T-cell (primary cell): Measurements from ENCODE around the gene WDR36. TPM values are rescaled to one million over a fixed set of nuclear protein-coding genes. Genes with fewer than 3 reads are reported as not detected.
"Not testable (repeated sequence)": the region's sequence is repeated elsewhere in the genome, so short reads cannot be mapped to it uniquely, and the experiment has no call there.

Source experiments
- ATAC-seq, 4 experiments: fragments of 200-7000 bp in 3 of 4; fragments of 150-1000 bp in 1 of 4; cut with Tn5 transposase; replicated peaks in 1 of 4; 1 replicate in 3 of 4; 2 replicates in 1 of 4; pipeline ENCODE4 v1.10.0; 2021; ENCODE audit warnings: moderate library complexity in 3 of 4, mild to moderate bottlenecking in 2 of 4, moderate number of reproducible peaks in 1 of 4
- CTCF ChIA-PET, 2 donors: fragments of 300-600 bp; sonication (Branson Sonifier 250); formaldehyde crosslinking; loops; one replicate each; lab custom pipeline; 2022; ENCODE audit warnings: antibody characterized with exemption in 2 of 2; lab: Charles Lee
- POLR2A ChIA-PET, 2 donors: fragments of 300-600 bp; sonication (Branson Sonifier 250); formaldehyde crosslinking; loops; one replicate each; lab custom pipeline; 2022; ENCODE audit warnings: antibody characterized with exemption in 2 of 2; lab: Charles Lee
- DNase-seq, 35 experiments: peaks; one replicate each; pipeline versions ENCODE4 v3.0.0 to v3.0.0-alpha.2; 2013 to 2023
- H3K27ac ChIP-seq: one replicate; pipeline ENCODE4 v1.5.1; 2013; ENCODE audit warnings: low read length
- H3K27me3 ChIP-seq, 2 experiments: replicated peaks in 1 of 2; 1 replicate in 1 of 2; 2 replicates in 1 of 2; pipeline versions ENCODE4 v1.6.1 to v1.7.0; 2013; ENCODE audit warnings: low read length in 1 of 2, mixed read lengths in 1 of 2; ENCODE audit not compliant: control insufficient read depth in 2 of 2, insufficient read depth in 2 of 2; ENCODE audit errors: extremely low read depth in 1 of 2
- H3K36me3 ChIP-seq, 2 donors: 1 replicate in 1 of 2; 2 replicates in 1 of 2; pipeline versions ENCODE4 v1.6.1 to v1.7.0; 2013; ENCODE audit warnings: low read length in 1 of 2; ENCODE audit not compliant: control insufficient read depth in 2 of 2, insufficient read depth in 1 of 2; ENCODE audit errors: extremely low read depth in 1 of 2
- H3K4me1 ChIP-seq, 2 experiments: 1 replicate in 1 of 2; 2 replicates in 1 of 2; pipeline versions ENCODE4 v1.6.1 to v1.7.0; 2013; ENCODE audit warnings: low read length in 2 of 2, mixed read lengths in 1 of 2; ENCODE audit not compliant: insufficient read depth in 2 of 2, control insufficient read depth in 1 of 2; ENCODE audit errors: extremely low read depth in 1 of 2
- H3K4me3 ChIP-seq, 2 donors: 1 replicate in 1 of 2; 2 replicates in 1 of 2; pipeline versions ENCODE4 v1.5.1 to v1.7.0; 2013; ENCODE audit warnings: mild to moderate bottlenecking in 2 of 2, low read length in 1 of 2, moderate library complexity in 1 of 2; ENCODE audit not compliant: control insufficient read depth in 1 of 2; ENCODE audit errors: extremely low read depth in 1 of 2
- H3K9me3 ChIP-seq: 2 replicates; pipeline ENCODE4 v1.7.0; 2013
- H3K27ac Mint-ChIP-seq, 2 donors: one replicate each; pipeline ENCODE4 v1.8.0; 2020 to 2021; ENCODE audit warnings: mild to moderate bottlenecking in 2 of 2, mixed read lengths in 2 of 2
- H3K27me3 Mint-ChIP-seq, 2 donors: one replicate each; pipeline ENCODE4 v1.8.0; 2021 to 2022; ENCODE audit warnings: mixed read lengths in 2 of 2
- H3K36me3 Mint-ChIP-seq: one replicate; pipeline ENCODE4 v1.8.0; 2021; ENCODE audit warnings: mixed read lengths
- H3K4me1 Mint-ChIP-seq, 3 donors: one replicate each; pipeline ENCODE4 v1.8.0; 2020 to 2022; ENCODE audit warnings: mixed read lengths in 3 of 3, mild to moderate bottlenecking in 1 of 3
- H3K4me3 Mint-ChIP-seq, 3 donors: one replicate each; pipeline ENCODE4 v1.8.0; 2020 to 2022; ENCODE audit warnings: mild to moderate bottlenecking in 3 of 3, mixed read lengths in 3 of 3, moderate library complexity in 3 of 3
- H3K9me3 Mint-ChIP-seq, 3 donors: one replicate each; pipeline ENCODE4 v1.8.0; 2020 to 2022; ENCODE audit warnings: mixed read lengths in 3 of 3
- WGBS: methylation state at CpG from one replicate; pipeline ENCODE4 v1.1.5; 2013; ENCODE audit warnings: missing lambda C conversion rate; ENCODE audit not compliant: insufficient coverage; 5-methylcytosine and 5-hydroxymethylcytosine counted together
- total RNA-seq, 35 experiments: library from RNA in 6 of 35; stranded (reverse) in 6 of 35; fragments of 120-200 nt in 1 of 35; gene quantifications; one replicate each; pipeline versions ENCODE4 v1.2.1 to v1.2.4 and lab custom pipeline; 2013 to 2026

Gene WDR36
- total RNA-seq, 5 donors from 2014 or later (not counting 1 experiment from before 2014, with no cell fraction given), result 22.8 to 30.1 (median 28.0) TPM

GRCh38 chr5:111134864-111135263 is 42.7 kb downstream of the WDR36 start:
- no peak overlapping the region for H3K4me3 Mint-ChIP-seq
- no peak overlapping the region for H3K27ac ChIP-seq
- peaks cover 2% of the 10 kb centered on the region for H3K36me3 Mint-ChIP-seq
- H3K36me3 ChIP-seq, result no peaks in the 10 kb centered on the region
- ATAC-seq (no peak), DNase-seq (no peak)
- peaks cover 0 to 4% (median 0%) of the 10 kb centered on the region in 3 donors for H3K4me1 Mint-ChIP-seq
- peaks cover 0 to 14% of the 10 kb centered on the region in 2 experiments for H3K27me3 ChIP-seq
- no peaks in the 10 kb centered on the region for H3K9me3 ChIP-seq
- ChIA-PET CTCF (interaction anchor here in 1 of 2 donors (0.7 kb wide), 1 partner anchor 143 kb away, joined by 5 read pairs; no protein-coding TSS in a partner anchor), POLR2A (no interaction called here)
- no peak overlapping the region for H3K27ac Mint-ChIP-seq
- no peaks in the 10 kb centered on the region for H3K4me1 ChIP-seq
- peaks cover 0 to 8% of the 10 kb centered on the region in 2 donors for H3K27me3 Mint-ChIP-seq
- no peaks in the 10 kb centered on the region for H3K9me3 Mint-ChIP-seq
- WGBS, result 40% methylated on average over 1 of the region's 2 CpGs
- no peak overlapping the region for H3K4me3 ChIP-seq

- Histone ChIP-seq H3K36me3 (no peaks in the 10 kb centered on the region), H3K27ac (no peak overlapping the region), H3K4me1 (no peaks in the 10 kb centered on the region), H3K4me3 (no peak overlapping the region), H3K9me3 (no peaks in the 10 kb centered on the region), H3K27me3 (peaks cover 0 to 14% of the 10 kb centered on the region in 2 experiments)
- no peaks in the 10 kb centered on the region for H3K36me3 Mint-ChIP-seq
- POLR2A ChIA-PET, result no interaction called here
- DNase-seq (no peak), ATAC-seq (no peak)
- no peak overlapping the region for H3K4me3 Mint-ChIP-seq
- H3K27ac Mint-ChIP-seq, result no peak overlapping the region
- CTCF ChIA-PET, result no interaction called here
- peaks cover 0 to 4% (median 0%) of the 10 kb centered on the region in 3 donors for H3K4me1 Mint-ChIP-seq
- no CpG with 5 or more reads among the region's 1 CpG for WGBS
- peaks cover 0 to 8% of the 10 kb centered on the region in 2 donors for H3K27me3 Mint-ChIP-seq
- no peaks in the 10 kb centered on the region for H3K9me3 Mint-ChIP-seq
These were observed 43.2 kb downstream of the WDR36 start for GRCh38 chr5:111135363-111135762.

DNA sequence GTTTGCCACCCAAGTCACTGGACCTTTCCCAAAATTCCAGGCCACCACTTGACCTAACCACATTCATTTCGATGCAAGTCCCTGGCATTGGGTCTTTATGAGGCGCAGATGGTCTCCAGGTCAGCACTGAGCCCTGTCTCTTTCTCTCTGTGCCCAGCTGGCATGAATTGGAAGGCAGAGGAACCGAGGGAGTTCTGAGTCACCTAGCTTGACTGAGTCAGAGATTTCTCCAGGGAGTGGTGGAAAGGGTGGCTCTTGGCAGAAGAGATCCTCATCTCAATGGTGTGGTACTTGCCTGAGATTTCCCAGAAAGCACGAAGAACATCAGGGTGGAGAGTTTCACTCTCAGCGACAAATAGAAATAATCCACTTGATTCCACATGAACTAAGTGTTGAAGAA is 43.8 kb downstream of the WDR36 start:
- CTCF ChIA-PET, result interaction anchor here in 1 of 2 donors (0.9 kb wide), 1 partner anchor 396 kb away, joined by 4 read pairs; no protein-coding TSS in a partner anchor
- H3K9me3 Mint-ChIP-seq, result no peaks in the 10 kb centered on the region
- peaks cover 0 to 8% of the 10 kb centered on the region in 2 donors for H3K27me3 Mint-ChIP-seq
- H3K27ac ChIP-seq, result no peak overlapping the region
- H3K4me3 Mint-ChIP-seq, result no peak overlapping the region
- H3K4me1 ChIP-seq, result no peaks in the 10 kb centered on the region
- H3K27ac Mint-ChIP-seq, result no peak overlapping the region
- DNase-seq, result no peak
- H3K36me3 Mint-ChIP-seq, result no peaks in the 10 kb centered on the region
- H3K27me3 ChIP-seq, result peaks cover 0 to 14% of the 10 kb centered on the region in 2 experiments
- peaks cover 0 to 4% (median 0%) of the 10 kb centered on the region in 3 donors for H3K4me1 Mint-ChIP-seq
- no peaks in the 10 kb centered on the region for H3K36me3 ChIP-seq
- WGBS, result 75% methylated on average over 4 of the region's 5 CpGs
- POLR2A ChIA-PET, result no interaction called here
- no peaks in the 10 kb centered on the region for H3K9me3 ChIP-seq
- no peak overlapping the region for H3K4me3 ChIP-seq
- ATAC-seq, result no peak

- ChIA-PET POLR2A (interaction anchor here in 1 of 2 donors (0.7 kb wide), 1 partner anchor 20 kb away, joined by 3 read pairs; no protein-coding TSS in a partner anchor), CTCF (no interaction called here)
- peaks cover 0 to 14% of the 10 kb centered on the region in 2 experiments for H3K27me3 ChIP-seq
- no peaks in the 10 kb centered on the region for H3K4me1 Mint-ChIP-seq
- H3K4me1 ChIP-seq, result no peaks in the 10 kb centered on the region
- no peak for ATAC-seq
- no CpG with 5 or more reads among the region's 2 CpGs for WGBS
- H3K27ac Mint-ChIP-seq, result no peak overlapping the region
- H3K27ac ChIP-seq, result no peak overlapping the region
- no peak for DNase-seq
- H3K36me3 Mint-ChIP-seq, result no peaks in the 10 kb centered on the region
- no peak overlapping the region for H3K4me3 Mint-ChIP-seq
- peaks cover 0 to 4% of the 10 kb centered on the region in 2 donors for H3K27me3 Mint-ChIP-seq
- H3K4me3 ChIP-seq, result no peak overlapping the region
- no peaks in the 10 kb centered on the region for H3K9me3 Mint-ChIP-seq
- H3K9me3 ChIP-seq, result no peaks in the 10 kb centered on the region
- no peaks in the 10 kb centered on the region for H3K36me3 ChIP-seq
These were observed 45.9 kb downstream of the WDR36 start for GRCh38 chr5:111138096-111138495.

- not testable (repeated sequence) for H3K27ac Mint-ChIP-seq, DNase-seq, H3K4me3 ChIP-seq, H3K4me1 ChIP-seq, H3K4me1 Mint-ChIP-seq, H3K9me3 Mint-ChIP-seq, H3K36me3 ChIP-seq, H3K27ac ChIP-seq, H3K36me3 Mint-ChIP-seq, ATAC-seq, H3K9me3 ChIP-seq, H3K27me3 ChIP-seq, H3K27me3 Mint-ChIP-seq, H3K4me3 Mint-ChIP-seq
- WGBS, result no CpG with 5 or more reads among the region's 1 CpG
- POLR2A ChIA-PET, result interaction anchor here (0.5 to 0.6 kb wide), 2 partner anchors 37 to 246 kb away, joined by 3 to 5 read pairs; no protein-coding TSS in a partner anchor
- CTCF ChIA-PET, result interaction anchor here in 1 of 2 donors (0.6 kb wide), 1 partner anchor 390 kb away, joined by 3 read pairs; no protein-coding TSS in a partner anchor
These were observed 49.3 kb downstream of the WDR36 start for GRCh38 chr5:111141471-111141870.

DNA sequence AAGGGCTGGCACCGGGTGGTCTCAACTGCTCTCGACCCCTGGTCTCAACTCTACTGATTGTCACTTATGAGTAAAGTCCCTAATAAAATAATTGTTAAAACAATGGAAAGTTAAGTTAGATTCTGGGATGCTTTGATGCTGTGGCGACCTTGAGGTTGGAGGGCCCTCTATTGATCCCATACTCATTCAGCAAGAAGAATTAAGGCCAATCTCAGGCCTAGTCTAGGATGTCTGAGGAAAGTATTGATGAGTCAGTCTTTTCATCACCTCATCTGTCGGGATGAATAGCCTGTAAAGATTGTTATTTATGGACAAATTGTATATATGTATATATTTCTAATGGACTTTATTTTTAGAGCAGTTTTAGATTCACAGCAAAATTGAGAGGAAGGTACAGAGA is 50.8 kb downstream of the WDR36 start:
- no peak for ATAC-seq
- H3K4me3 ChIP-seq, result no peak overlapping the region
- no CpG with 5 or more reads among the region's 4 CpGs for WGBS
- no peaks in the 10 kb centered on the region for H3K9me3 ChIP-seq
- Mint-ChIP-seq H3K4me3 (no peak overlapping the region), H3K27me3 (no peaks in the 10 kb centered on the region), H3K36me3 (no peaks in the 10 kb centered on the region), H3K9me3 (no peaks in the 10 kb centered on the region), H3K27ac (no peak overlapping the region), H3K4me1 (no peaks in the 10 kb centered on the region)
- ChIA-PET POLR2A (no interaction called here), CTCF (no interaction called here)
- no peaks in the 10 kb centered on the region for H3K27me3 ChIP-seq
- H3K4me1 ChIP-seq, result no peaks in the 10 kb centered on the region
- H3K36me3 ChIP-seq, result no peaks in the 10 kb centered on the region
- H3K27ac ChIP-seq, result no peak overlapping the region
- DNase-seq, result no peak
